ENCODE data around the gene PLEKHG7.

The PLEKHG7 gene

GRCh38 chr12:92726850-92727249, 24.1 kb downstream of the PLEKHG7 start:
- no peaks in the 10 kb centered on the region for H3K27me3 Mint-ChIP-seq
- peaks cover 9% of the 10 kb centered on the region for H3K9me3 Mint-ChIP-seq
- H3K36me3 Mint-ChIP-seq (ENCODE audit: low read depth): no peaks in the 10 kb centered on the region
- H3K27ac Mint-ChIP-seq: no peak overlapping the region
- H3K4me1 Mint-ChIP-seq (ENCODE audit: low read depth): no peaks in the 10 kb centered on the region
- no peak overlapping the region for H3K4me3 Mint-ChIP-seq

- Mint-ChIP-seq H3K27ac (no peak overlapping the region), H3K4me3 (no peak overlapping the region), H3K36me3 (ENCODE audit: low read depth) (no peaks in the 10 kb centered on the region), H3K9me3 (peaks cover 6% of the 10 kb centered on the region), H3K27me3 (no peaks in the 10 kb centered on the region), H3K4me1 (ENCODE audit: low read depth) (no peaks in the 10 kb centered on the region)
Observed at GRCh38 chr12:92729773-92730305, 27.1 kb downstream of the PLEKHG7 start.

- Mint-ChIP-seq H3K4me3 (no peak overlapping the region), H3K36me3 (ENCODE audit: low read depth) (no peaks in the 10 kb centered on the region), H3K9me3 (no peaks in the 10 kb centered on the region), H3K4me1 (ENCODE audit: low read depth) (no peaks in the 10 kb centered on the region), H3K27me3 (no peaks in the 10 kb centered on the region), H3K27ac (no peak overlapping the region)
Observed at GRCh38 chr12:92730758-92731157, 28.0 kb downstream of the PLEKHG7 start.

GRCh38 chr12:92732216-92732615, 29.4 kb downstream of the PLEKHG7 start:
- Mint-ChIP-seq H3K27me3 (no peaks in the 10 kb centered on the region), H3K27ac (no peak overlapping the region), H3K4me1 (ENCODE audit: low read depth) (no peaks in the 10 kb centered on the region), H3K9me3 (no peaks in the 10 kb centered on the region), H3K4me3 (no peak overlapping the region), H3K36me3 (ENCODE audit: low read depth) (no peaks in the 10 kb centered on the region)

GRCh38 chr12:92732716-92733115, 29.9 kb downstream of the PLEKHG7 start:
- Mint-ChIP-seq H3K27me3 (no peaks in the 10 kb centered on the region), H3K4me3 (no peak overlapping the region), H3K9me3 (no peaks in the 10 kb centered on the region), H3K4me1 (ENCODE audit: low read depth) (no peaks in the 10 kb centered on the region), H3K36me3 (ENCODE audit: low read depth) (no peaks in the 10 kb centered on the region), H3K27ac (no peak overlapping the region)

- Mint-ChIP-seq H3K9me3 (no peaks in the 10 kb centered on the region), H3K4me3 (no peak overlapping the region), H3K4me1 (ENCODE audit: low read depth) (no peaks in the 10 kb centered on the region), H3K27ac (no peak overlapping the region), H3K36me3 (ENCODE audit: low read depth) (no peaks in the 10 kb centered on the region), H3K27me3 (no peaks in the 10 kb centered on the region)
Observed at GRCh38 chr12:92733181-92733580, 30.4 kb downstream of the PLEKHG7 start.

- H3K9me3 Mint-ChIP-seq: no peaks in the 10 kb centered on the region
- H3K27ac Mint-ChIP-seq: no peak overlapping the region
- H3K4me1 Mint-ChIP-seq (ENCODE audit: low read depth): no peaks in the 10 kb centered on the region
- H3K4me3 Mint-ChIP-seq: no peak overlapping the region
- H3K36me3 Mint-ChIP-seq (ENCODE audit: low read depth): no peaks in the 10 kb centered on the region
- H3K27me3 Mint-ChIP-seq: no peaks in the 10 kb centered on the region
Observed at GRCh38 chr12:92733661-92734060, 30.9 kb downstream of the PLEKHG7 start.

GRCh38 chr12:92735131-92735721, 32.4 kb downstream of the PLEKHG7 start:
- H3K9me3 Mint-ChIP-seq: no peaks in the 10 kb centered on the region
- no peak overlapping the region for H3K4me3 Mint-ChIP-seq
- H3K36me3 Mint-ChIP-seq (ENCODE audit: low read depth): no peaks in the 10 kb centered on the region
- no peaks in the 10 kb centered on the region for H3K4me1 Mint-ChIP-seq (ENCODE audit: low read depth)
- H3K27ac Mint-ChIP-seq: no peak overlapping the region
- no peaks in the 10 kb centered on the region for H3K27me3 Mint-ChIP-seq

- Mint-ChIP-seq H3K4me3 (no peak overlapping the region), H3K36me3 (ENCODE audit: low read depth) (no peaks in the 10 kb centered on the region), H3K4me1 (ENCODE audit: low read depth) (no peaks in the 10 kb centered on the region), H3K9me3 (no peaks in the 10 kb centered on the region), H3K27me3 (no peaks in the 10 kb centered on the region), H3K27ac (peak overlapping the region; percentile 3)
Observed at GRCh38 chr12:92736605-92737004, 33.8 kb downstream of the PLEKHG7 start.

- Mint-ChIP-seq H3K27ac (no peak overlapping the region), H3K36me3 (ENCODE audit: low read depth) (no peaks in the 10 kb centered on the region), H3K27me3 (peaks cover 3% of the 10 kb centered on the region), H3K4me1 (ENCODE audit: low read depth) (no peaks in the 10 kb centered on the region), H3K9me3 (no peaks in the 10 kb centered on the region), H3K4me3 (no peak overlapping the region)
Observed at GRCh38 chr12:92737855-92738850, 35.4 kb downstream of the PLEKHG7 start.

- no peak overlapping the region for H3K27ac Mint-ChIP-seq
- no peaks in the 10 kb centered on the region for H3K9me3 Mint-ChIP-seq
- no peaks in the 10 kb centered on the region for H3K36me3 Mint-ChIP-seq (ENCODE audit: low read depth)
- H3K4me3 Mint-ChIP-seq: no peak overlapping the region
- H3K4me1 Mint-ChIP-seq (ENCODE audit: low read depth): no peaks in the 10 kb centered on the region
- H3K27me3 Mint-ChIP-seq: peaks cover 4% of the 10 kb centered on the region
Observed at GRCh38 chr12:92739113-92739512, 36.3 kb downstream of the PLEKHG7 start.

- H3K4me3 Mint-ChIP-seq: no peak overlapping the region
- no peaks in the 10 kb centered on the region for H3K4me1 Mint-ChIP-seq (ENCODE audit: low read depth)
- H3K27me3 Mint-ChIP-seq: peaks cover 4% of the 10 kb centered on the region
- H3K27ac Mint-ChIP-seq: no peak overlapping the region
- H3K9me3 Mint-ChIP-seq: no peaks in the 10 kb centered on the region
- no peaks in the 10 kb centered on the region for H3K36me3 Mint-ChIP-seq (ENCODE audit: low read depth)
Observed at GRCh38 chr12:92740411-92740810, 37.6 kb downstream of the PLEKHG7 start.

GRCh38 chr12:92743026-92743425, 40.2 kb downstream of the PLEKHG7 start:
- H3K9me3 Mint-ChIP-seq: no peaks in the 10 kb centered on the region
- H3K4me3 Mint-ChIP-seq: no peak overlapping the region

GRCh38 chr12:92745856-92746550, 43.2 kb downstream of the PLEKHG7 start:
- Mint-ChIP-seq H3K27me3 (peaks cover 4% of the 10 kb centered on the region), H3K4me1 (ENCODE audit: low read depth) (no peaks in the 10 kb centered on the region), H3K27ac (no peak overlapping the region), H3K9me3 (no peaks in the 10 kb centered on the region), H3K36me3 (ENCODE audit: low read depth) (no peaks in the 10 kb centered on the region), H3K4me3 (no peak overlapping the region)

More at GRCh38 chr12:92743026-92743425, 40.2 kb downstream of the PLEKHG7 start:
- no peaks in the 10 kb centered on the region for H3K36me3 Mint-ChIP-seq (ENCODE audit: low read depth)
- H3K27me3 Mint-ChIP-seq: peaks cover 4% of the 10 kb centered on the region
- no peaks in the 10 kb centered on the region for H3K4me1 Mint-ChIP-seq (ENCODE audit: low read depth)
- H3K27ac Mint-ChIP-seq: no peak overlapping the region

- no peaks in the 10 kb centered on the region for H3K36me3 Mint-ChIP-seq (ENCODE audit: low read depth)
Observed at GRCh38 chr12:92747151-92747550, 44.4 kb downstream of the PLEKHG7 start.

More at GRCh38 chr12:92747151-92747550, 44.4 kb downstream of the PLEKHG7 start:
- Mint-ChIP-seq H3K27ac (no peak overlapping the region), H3K9me3 (no peaks in the 10 kb centered on the region), H3K27me3 (peaks cover 4% of the 10 kb centered on the region), H3K4me1 (ENCODE audit: low read depth) (no peaks in the 10 kb centered on the region), H3K4me3 (no peak overlapping the region)
